HG03060 (cell line): ENCODE measurements around the gene CCM2L.
"Not testable (repeated sequence)": the region's sequence is repeated elsewhere in the genome, so short reads cannot be mapped to it uniquely, and the experiment has no call there.

Experiments
- ATAC-seq: cut with Tn5 transposase; IDR thresholded peaks from one replicate; pipeline ENCODE4 v1.9.1; 2021; ENCODE audit warnings: low read depth, moderate number of reproducible peaks; ENCODE audit not compliant: unreplicated experiment

Gene CCM2L

GRCh38 chr20:32027643-32028042 lies 17.4 kb downstream of the CCM2L start:
- ATAC-seq: no peak

- ATAC-seq: no peak
Measured at GRCh38 chr20:32028647-32029372, 18.6 kb downstream of the CCM2L start.

- ATAC-seq: no peak
Measured at GRCh38 chr20:32029561-32029960, 19.3 kb downstream of the CCM2L start.

GRCh38 chr20:32031007-32031958 lies 21.0 kb downstream of the CCM2L start:
- no peak for ATAC-seq

- ATAC-seq: no peak
Measured at GRCh38 chr20:32033316-32033715, 23.1 kb downstream of the CCM2L start.

- ATAC-seq: not testable (repeated sequence)
Measured at GRCh38 chr20:32033721-32034120, 23.5 kb downstream of the CCM2L start.

GRCh38 chr20:32034581-32035425 lies 24.6 kb downstream of the CCM2L start:
- no peak for ATAC-seq

GRCh38 chr20:32035426-32035779 lies 25.2 kb downstream of the CCM2L start:
- no peak for ATAC-seq

GRCh38 chr20:32036252-32036651 lies 26.0 kb downstream of the CCM2L start:
- no peak for ATAC-seq

- no peak for ATAC-seq
Measured at GRCh38 chr20:32036716-32037485, 26.7 kb downstream of the CCM2L start.

GRCh38 chr20:32037929-32038328 lies 27.7 kb downstream of the CCM2L start:
- ATAC-seq: no peak

GRCh38 chr20:32040142-32040953 lies 30.1 kb downstream of the CCM2L start:
- no peak for ATAC-seq

GRCh38 chr20:32045999-32046398 lies 35.8 kb downstream of the CCM2L start:
- no peak for ATAC-seq

- ATAC-seq: no peak
Measured at GRCh38 chr20:32050324-32050841, 40.1 kb downstream of the CCM2L start.

GRCh38 chr20:32050851-32051556 lies 40.8 kb downstream of the CCM2L start:
- no peak for ATAC-seq

GRCh38 chr20:32051720-32052089 lies 41.5 kb downstream of the CCM2L start:
- ATAC-seq: no peak

- ATAC-seq: no peak
Measured at GRCh38 chr20:32052090-32052777, 42.0 kb downstream of the CCM2L start, which contains the start of gene HCK. TSS of gene HCK (plus strand) at chr20:32052242.
